MV-4-11 (cell line): ENCODE measurements around the gene LDHD.

Source experiments
- DNase-seq: peaks from one replicate; lab custom pipeline; 2025; lab: John Stamatoyannopoulos, UW

LDHD gene

GRCh38 chr16:75114179-75114945, 2.2 kb downstream of the LDHD start:
- no peak for DNase-seq

GRCh38 chr16:75113541-75114121, 2.9 kb downstream of the LDHD start:
- no peak for DNase-seq

- DNase-seq, result no peak
Observed at GRCh38 chr16:75112734-75113491, 3.7 kb downstream of the LDHD start.

GRCh38 chr16:75111961-75112733, 4.4 kb downstream of the LDHD start:
- DNase-seq, result no peak

- no peak for DNase-seq
Observed at GRCh38 chr16:75111514-75111940, 5.1 kb downstream of the LDHD start.

GRCh38 chr16:75110637-75111513, 5.7 kb downstream of the LDHD start:
- peak; percentile 81 for DNase-seq

DNA sequence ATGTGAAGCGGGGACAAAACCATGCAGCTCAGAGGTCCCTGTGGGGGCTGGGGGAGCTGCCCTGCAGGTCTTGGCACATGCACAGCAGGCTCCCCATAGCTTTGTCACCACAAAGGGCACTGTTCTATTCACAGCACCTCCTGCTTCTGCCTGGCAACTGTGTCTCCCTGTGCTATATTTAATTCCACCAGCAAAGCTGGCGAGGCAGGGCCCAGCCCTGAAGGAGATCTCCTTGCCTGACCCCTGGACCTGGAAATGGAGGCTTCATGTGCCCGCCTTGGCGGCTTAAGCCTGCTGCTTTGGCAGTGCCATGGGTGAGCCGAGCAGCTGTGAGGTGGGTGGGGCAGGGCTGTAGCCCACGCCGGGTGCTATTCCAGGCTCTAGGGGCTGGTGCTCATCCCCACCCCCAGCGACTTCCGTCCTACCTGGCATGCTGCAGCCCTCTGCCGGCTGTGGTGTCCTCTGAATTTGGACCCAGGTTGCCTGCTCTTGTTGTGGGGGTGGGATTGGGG, 6.8 kb downstream of the LDHD start:
- DNase-seq, result peak; percentile 54

DNA sequence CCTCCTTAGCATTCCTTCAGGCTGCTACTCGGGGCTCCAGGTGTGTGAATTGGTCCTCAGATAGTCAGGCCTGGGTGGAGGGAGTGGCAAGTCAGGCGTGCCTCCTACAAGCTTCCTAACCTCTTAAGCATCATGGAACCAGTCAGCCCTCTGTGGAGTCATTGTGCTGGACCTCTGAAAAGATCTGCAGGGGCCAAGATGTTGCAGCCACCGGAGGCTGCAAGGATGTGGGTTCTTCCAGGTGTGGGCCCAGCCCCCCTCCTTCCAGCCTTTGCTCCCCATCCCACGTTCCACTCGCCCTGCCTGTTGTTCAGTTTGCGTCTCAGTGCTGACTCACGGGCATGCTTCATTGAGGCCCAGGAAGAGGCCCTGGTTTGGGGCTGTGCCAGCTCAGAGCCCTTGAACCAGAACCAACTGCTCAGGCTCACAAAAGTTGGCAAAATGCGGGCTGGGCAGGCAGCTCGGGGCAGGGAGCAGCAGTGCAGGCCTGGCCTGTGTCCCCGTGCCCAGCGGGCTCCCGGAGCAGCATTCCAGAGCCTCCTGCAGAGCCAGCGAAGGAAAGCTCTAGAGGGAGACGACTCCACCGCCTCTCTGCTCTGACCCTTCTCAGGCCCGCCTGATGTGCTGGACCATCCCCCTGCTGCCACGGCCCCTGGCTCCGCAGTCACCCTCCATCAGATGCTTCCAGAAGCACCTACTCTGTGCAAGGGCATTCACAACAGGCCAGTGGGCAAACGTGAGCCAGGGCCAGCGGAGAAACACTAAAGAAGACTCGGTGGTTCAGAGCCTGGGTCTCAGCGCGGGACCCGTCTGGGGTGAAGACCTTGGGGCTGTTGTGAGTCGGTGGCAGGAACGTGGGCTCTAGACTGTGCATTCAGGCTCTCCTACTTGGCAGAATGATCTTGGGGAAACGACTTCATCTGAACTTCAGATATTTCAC, 7.5 kb downstream of the LDHD start:
- peak; percentile 73 for DNase-seq

GRCh38 chr16:75107505-75107904, 9.1 kb downstream of the LDHD start:
- no peak for DNase-seq

DNA sequence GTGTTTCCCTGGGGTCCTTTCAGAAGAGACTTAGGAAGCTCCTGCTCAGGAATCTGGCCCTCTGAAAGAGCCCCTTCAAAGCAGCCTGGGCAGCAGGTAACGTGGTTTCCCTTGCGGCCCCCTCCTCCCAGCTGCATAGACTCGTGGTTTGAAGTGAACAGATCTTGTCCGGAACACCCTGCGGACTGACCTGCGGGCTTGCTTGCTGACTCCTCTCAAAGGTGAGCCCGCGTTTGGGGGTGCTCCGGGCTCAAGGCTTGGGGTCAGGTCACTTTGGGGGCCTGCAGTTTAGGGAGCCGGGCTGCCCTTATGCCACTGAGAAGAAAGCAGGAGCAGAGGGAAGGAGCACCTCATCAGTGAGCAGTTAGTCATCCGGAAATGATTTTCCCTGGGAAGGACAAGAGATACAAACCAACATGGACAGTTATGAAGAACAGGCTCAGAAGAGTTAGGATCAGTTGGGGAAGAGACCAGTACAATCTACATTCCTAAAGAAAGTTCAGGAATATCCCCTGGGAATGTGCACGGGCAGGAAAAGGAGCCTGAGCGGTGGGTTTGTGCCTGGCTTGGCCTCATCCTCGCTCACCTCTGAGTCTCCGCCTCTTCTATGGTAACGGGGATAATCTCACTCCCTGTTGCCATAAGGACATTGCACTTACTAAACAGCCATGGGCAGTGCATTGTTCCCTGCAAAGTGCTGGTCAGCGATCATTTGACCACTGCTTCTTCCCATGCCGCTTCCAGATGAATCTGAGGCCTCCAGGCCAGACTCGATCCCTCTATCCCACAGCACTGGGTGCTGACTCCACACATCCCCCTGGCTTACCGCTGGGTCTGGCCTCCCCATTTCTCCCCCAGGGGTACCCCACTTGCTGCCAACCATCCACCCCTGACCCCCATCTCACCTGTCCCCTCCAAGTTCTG, 10.0 kb downstream of the LDHD start:
- DNase-seq, result no peak

DNA sequence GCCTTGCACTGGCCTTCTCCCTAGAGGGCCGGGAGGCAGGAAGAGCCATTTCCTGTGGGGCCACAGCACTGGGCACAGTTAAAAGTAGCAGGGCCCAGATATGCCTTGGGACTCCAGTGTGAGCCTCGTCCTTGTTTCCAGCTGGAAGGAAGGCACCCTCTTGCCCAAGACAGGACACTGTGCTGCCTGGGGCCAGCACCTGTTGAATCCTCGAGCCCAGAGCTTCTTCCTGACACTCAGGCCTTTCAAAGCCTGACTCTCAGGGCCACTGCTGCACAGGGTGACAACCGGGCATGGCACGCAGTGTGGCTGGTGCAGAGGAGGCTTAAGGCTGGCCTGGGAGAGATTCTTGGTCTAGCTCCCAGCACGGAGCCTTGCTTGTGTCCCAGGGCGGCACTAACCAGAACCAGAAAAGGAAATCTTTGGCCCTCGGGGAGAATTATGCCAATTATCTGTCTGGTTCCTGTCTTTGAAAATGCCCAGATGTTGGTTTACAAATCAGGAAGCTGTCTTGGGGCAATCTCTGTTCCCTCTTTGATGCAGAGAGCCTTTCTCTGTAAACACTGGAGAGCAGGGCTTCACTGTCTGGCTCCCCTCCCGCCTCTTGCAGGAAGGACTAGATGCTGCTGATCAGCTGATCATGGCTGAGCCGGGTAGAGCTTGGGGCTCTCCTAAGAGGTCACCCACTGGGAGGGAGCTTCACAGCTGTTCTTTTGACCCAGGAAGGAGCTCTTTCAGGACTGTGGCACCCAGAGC, 11.1 kb downstream of the LDHD start:
- DNase-seq, result peak; percentile 92

GRCh38 chr16:75104836-75105235, 11.7 kb downstream of the LDHD start:
- DNase-seq, result no peak

DNA sequence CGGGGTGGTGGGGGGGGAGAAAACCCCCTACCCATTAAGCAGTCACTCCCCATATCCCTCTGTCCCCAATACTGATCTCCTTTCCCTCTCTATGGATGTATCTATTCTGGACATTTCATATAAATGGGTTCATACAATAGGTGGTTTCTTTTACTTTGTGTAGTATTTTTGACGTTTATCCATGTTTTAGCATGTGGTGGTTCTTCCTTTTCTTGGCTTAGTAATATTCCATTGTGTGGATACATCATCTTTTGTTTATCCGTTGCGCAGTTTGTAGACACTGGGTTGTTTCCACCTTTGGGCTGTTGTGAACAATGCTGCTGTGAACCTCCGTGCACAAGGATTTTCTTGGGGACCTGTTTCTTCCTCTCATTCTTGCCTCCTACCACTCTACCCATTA, 12.6 kb downstream of the LDHD start:
- DNase-seq, result no peak

DNA sequence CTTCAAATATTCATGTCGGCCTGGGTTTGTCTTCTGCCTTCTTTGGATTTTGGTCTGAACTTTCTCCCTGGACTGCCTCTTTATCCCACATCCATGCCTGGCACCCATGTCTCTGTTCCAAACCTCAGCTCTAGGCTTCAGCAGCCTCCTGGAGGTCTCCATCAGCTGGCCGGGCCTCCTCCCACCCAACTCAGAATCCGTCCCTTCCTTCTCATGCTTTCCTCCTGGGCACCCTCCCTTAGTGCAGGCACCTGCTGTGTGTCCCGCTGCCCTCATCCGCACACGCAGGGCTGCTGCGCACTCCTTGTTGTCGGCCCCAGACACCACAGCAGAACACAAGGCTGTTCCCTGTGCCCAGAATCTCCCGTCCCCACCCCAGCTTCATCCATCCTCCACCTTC, 14.0 kb downstream of the LDHD start:
- no peak for DNase-seq

GRCh38 chr16:75101635-75102034, 14.9 kb downstream of the LDHD start:
- no peak for DNase-seq

DNA sequence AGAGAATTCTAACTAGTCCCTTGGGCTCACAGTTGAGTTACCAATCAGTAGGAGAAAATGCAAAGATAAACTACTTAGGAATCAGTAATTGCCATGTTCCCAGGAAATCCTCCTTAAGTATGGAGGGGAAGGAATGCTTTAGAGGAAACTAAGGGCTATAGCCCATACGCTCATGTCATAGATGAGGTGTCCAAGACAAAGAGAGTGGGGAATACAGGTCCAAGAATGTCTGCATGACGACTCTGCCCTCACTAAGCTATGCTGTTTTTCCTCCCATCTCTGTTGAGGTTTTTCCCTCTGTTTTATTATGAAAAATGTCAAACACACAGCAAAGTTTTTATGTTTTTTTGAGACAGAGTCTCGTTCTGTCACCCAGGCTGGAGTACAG, 16.0 kb downstream of the LDHD start:
- no peak for DNase-seq

GRCh38 chr16:75099738-75100602, 16.6 kb downstream of the LDHD start:
- peak; percentile 83 for DNase-seq
